Measurements from ENCODE around the gene DHRS1. TPM values are rescaled to one million over a fixed set of nuclear protein-coding genes. Genes with fewer than 3 reads are reported as not detected.

DHRS1 gene
- total and polyA plus RNA-seq, 8 donors, result 24.9 to 55.5 (median 42.6) TPM

GRCh38 chr14:24252289-24253124 is 47.1 kb downstream of the DHRS1 start:
- H3K4me3 ChIP-seq, result no peak overlapping the region
- TF ChIP-seq CTCF (IDR thresholded peaks at IDR 0.05), result no peak
- H3K36me3 ChIP-seq, result peaks cover 0 to 29% of the 10 kb centered on the region in 2 donors
- DNase-seq (peak in 2 of 4 donors; percentile 29 to 53), ATAC-seq (no peak)
- H3K4me1 ChIP-seq, result peaks cover 0 to 9% of the 10 kb centered on the region in 2 donors
- no peaks in the 10 kb centered on the region for H3K27me3 ChIP-seq
- no peak overlapping the region for H3K27ac ChIP-seq
- no peaks in the 10 kb centered on the region for H3K9me3 ChIP-seq
- intact Hi-C loops (cut with DNase I), result no loop called here

GRCh38 chr14:24251880-24252288 is 47.7 kb downstream of the DHRS1 start:
- DNase-seq (peak in 1 of 4 donors; percentile 28), ATAC-seq (peak; percentile 79)
- H3K9me3 ChIP-seq, result no peaks in the 10 kb centered on the region
- H3K36me3 ChIP-seq, result peaks cover 0 to 29% of the 10 kb centered on the region in 2 donors
- no peak overlapping the region for H3K27ac ChIP-seq
- no peaks in the 10 kb centered on the region for H3K27me3 ChIP-seq
- intact Hi-C loops (cut with DNase I), result no loop called here
- no peak overlapping the region for H3K4me3 ChIP-seq
- no peak for TF ChIP-seq CTCF (IDR thresholded peaks at IDR 0.05)
- H3K4me1 ChIP-seq, result peaks cover 0 to 9% of the 10 kb centered on the region in 2 donors

- ATAC-seq (no peak), DNase-seq (no peak)
- peaks cover 0 to 9% of the 10 kb centered on the region in 2 donors for H3K4me1 ChIP-seq
- intact Hi-C loops (cut with DNase I), result no loop called here
- H3K27ac ChIP-seq, result no peak overlapping the region
- H3K27me3 ChIP-seq, result no peaks in the 10 kb centered on the region
- H3K9me3 ChIP-seq, result no peaks in the 10 kb centered on the region
- H3K36me3 ChIP-seq, result peaks cover 0 to 24% of the 10 kb centered on the region in 2 donors
- no peak overlapping the region for H3K4me3 ChIP-seq
- TF ChIP-seq CTCF (IDR thresholded peaks at IDR 0.05), result no peak
Observed at GRCh38 chr14:24250354-24250753, 49.2 kb downstream of the DHRS1 start.

GRCh38 chr14:24249230-24250021 is 50.2 kb downstream of the DHRS1 start:
- Histone ChIP-seq H3K27ac (no peak overlapping the region), H3K27me3 (no peaks in the 10 kb centered on the region), H3K36me3 (peaks cover 0 to 15% of the 10 kb centered on the region in 2 donors), H3K4me3 (no peak overlapping the region), H3K9me3 (no peaks in the 10 kb centered on the region), H3K4me1 (peaks cover 0 to 9% of the 10 kb centered on the region in 2 donors)
- ATAC-seq, result no peak
- intact Hi-C loops (cut with DNase I), result no loop called here
- no peak for TF ChIP-seq CTCF (IDR thresholded peaks at IDR 0.05)
- DNase-seq, result no peak

- Histone ChIP-seq H3K4me1 (peaks cover 7 to 17% of the 10 kb centered on the region in 2 donors), H3K27ac (no peak overlapping the region), H3K4me3 (no peak overlapping the region), H3K9me3 (no peaks in the 10 kb centered on the region), H3K36me3 (peaks cover 0 to 8% of the 10 kb centered on the region in 2 donors), H3K27me3 (no peaks in the 10 kb centered on the region)
- intact Hi-C loops (cut with DNase I), result no loop called here
- DNase-seq, result no peak
- no peak for ATAC-seq
- TF ChIP-seq CTCF (IDR thresholded peaks at IDR 0.05), result no peak
Observed at GRCh38 chr14:24247422-24247821, 52.2 kb downstream of the DHRS1 start.

All from left lung (tissue), 10 donors.